WI38 (cell line): ENCODE results near the gene GPR183.
"Not testable (repeated sequence)": the region's sequence is repeated elsewhere in the genome, so short reads cannot be mapped to it uniquely, and the experiment has no call there.

Experiments
- H3K4me3 ChIP-seq: 2 replicates; pipeline ENCODE4 v1.5.1; 2011; ENCODE audit warnings: low read depth, mild to moderate bottlenecking, control low read depth, low read length
- TF ChIP-seq, protein P1 (sequence below): IDR thresholded peaks from 2 replicates; pipeline ENCODE4 v1.5.1; 2012; ENCODE audit warnings: low read depth, mild to moderate bottlenecking, control low read depth, low read length

GPR183 gene

DNA sequence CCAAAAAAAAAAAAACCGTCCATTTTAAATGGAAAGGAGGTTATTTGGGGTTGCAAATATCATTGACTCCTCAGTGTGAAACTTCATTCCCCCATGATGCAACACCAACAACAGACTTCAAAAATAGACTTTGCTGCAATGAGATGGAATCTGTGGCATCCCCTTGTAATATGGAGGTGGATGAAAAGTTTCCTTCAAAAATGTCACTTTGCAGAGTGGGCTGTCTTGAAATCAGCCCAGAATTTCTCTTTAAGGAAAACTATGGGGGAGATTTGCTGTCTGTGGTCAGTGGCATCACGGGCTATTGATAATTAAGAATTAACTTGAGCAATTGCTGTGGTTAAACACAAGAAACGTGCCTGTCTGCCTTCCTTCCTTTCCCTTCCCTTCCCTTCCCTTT lies 50.5 kb downstream of the GPR183 start:
- no peak overlapping the region for H3K4me3 ChIP-seq
- TF ChIP-seq, protein P1, sequence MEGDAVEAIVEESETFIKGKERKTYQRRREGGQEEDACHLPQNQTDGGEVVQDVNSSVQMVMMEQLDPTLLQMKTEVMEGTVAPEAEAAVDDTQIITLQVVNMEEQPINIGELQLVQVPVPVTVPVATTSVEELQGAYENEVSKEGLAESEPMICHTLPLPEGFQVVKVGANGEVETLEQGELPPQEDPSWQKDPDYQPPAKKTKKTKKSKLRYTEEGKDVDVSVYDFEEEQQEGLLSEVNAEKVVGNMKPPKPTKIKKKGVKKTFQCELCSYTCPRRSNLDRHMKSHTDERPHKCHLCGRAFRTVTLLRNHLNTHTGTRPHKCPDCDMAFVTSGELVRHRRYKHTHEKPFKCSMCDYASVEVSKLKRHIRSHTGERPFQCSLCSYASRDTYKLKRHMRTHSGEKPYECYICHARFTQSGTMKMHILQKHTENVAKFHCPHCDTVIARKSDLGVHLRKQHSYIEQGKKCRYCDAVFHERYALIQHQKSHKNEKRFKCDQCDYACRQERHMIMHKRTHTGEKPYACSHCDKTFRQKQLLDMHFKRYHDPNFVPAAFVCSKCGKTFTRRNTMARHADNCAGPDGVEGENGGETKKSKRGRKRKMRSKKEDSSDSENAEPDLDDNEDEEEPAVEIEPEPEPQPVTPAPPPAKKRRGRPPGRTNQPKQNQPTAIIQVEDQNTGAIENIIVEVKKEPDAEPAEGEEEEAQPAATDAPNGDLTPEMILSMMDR: no peak

DNA sequence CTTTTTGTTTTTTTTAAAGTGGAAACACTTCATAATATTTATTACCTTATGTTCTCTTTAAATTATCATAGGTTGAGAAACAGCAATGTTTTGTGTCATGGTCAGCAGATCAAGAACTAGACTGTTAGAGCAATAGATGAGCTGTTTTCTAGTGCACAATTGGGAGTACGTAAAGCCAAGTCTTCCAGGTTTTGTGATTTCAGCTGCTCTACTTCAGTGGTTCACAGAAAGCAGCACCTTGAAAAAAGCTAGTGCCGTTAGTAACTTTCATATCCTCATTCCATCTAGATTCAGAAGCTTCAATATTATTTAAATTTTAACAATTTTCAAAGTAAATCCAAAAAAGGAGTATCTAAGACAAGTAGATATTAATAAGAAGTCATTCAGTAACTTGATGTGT lies 50.9 kb downstream of the GPR183 start:
- TF ChIP-seq, protein P1: no peak
- no peak overlapping the region for H3K4me3 ChIP-seq

DNA sequence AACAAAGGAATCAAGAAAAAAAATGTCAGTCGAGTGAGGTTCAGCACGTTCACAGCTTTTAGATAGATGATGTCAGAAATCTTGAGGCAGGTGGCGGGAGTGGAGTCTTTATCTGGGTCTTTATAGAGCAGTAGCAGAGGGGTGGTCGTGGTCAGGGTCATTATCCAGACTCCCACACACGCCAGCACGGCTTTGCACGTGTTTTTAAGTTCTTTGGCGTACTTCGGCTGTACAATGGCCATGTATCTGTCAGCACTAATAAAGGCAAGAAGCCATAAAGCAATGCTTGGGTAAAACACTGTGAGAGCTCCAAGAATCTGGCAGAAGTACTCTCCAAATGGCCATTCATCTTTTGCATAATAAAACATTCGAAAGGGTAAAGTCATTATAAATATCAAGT lies 51.9 kb downstream of the GPR183 start:
- TF ChIP-seq, protein P1: no peak
- no peak overlapping the region for H3K4me3 ChIP-seq

DNA sequence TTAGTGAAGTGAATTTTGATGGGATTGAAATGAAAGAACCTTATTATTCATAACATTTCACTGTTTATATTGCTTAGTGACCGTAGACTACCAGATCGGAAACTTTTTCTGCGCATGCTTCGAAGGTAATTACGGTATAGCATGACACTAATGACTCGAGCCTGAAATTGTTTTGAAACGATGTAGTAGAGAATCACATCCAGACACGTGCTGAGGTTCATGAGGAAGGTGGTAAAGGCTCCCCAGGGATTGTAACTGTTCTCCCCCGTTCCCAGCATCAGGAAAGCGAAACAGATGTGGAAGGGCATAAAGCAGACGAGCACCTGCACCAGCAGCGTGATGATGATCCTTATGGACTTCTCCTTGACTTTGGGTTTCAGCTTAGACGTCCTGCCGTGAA lies 52.4 kb downstream of the GPR183 start:
- no peak overlapping the region for H3K4me3 ChIP-seq
- TF ChIP-seq, protein P1: no peak

DNA sequence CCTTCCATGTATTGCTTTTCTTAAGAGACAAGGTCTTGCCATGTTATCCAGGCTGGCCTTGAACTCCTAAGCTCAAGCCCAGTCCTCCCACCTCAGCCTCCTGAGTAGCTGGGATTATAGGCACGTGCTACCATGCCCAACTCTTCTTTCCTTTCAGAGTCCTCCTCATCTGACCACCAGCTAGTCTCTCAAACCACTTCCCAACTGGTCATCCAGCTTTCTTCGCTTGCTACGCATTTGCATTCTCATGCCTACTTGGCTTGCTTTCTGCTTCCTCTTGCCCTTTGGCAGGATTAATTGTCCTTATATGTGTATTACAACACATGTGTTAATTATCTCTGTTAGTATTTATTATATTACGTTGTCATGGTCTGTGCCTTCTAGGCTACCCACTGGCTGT lies 55.3 kb downstream of the GPR183 start:
- TF ChIP-seq, protein P1: no peak
- H3K4me3 ChIP-seq: no peak overlapping the region

DNA sequence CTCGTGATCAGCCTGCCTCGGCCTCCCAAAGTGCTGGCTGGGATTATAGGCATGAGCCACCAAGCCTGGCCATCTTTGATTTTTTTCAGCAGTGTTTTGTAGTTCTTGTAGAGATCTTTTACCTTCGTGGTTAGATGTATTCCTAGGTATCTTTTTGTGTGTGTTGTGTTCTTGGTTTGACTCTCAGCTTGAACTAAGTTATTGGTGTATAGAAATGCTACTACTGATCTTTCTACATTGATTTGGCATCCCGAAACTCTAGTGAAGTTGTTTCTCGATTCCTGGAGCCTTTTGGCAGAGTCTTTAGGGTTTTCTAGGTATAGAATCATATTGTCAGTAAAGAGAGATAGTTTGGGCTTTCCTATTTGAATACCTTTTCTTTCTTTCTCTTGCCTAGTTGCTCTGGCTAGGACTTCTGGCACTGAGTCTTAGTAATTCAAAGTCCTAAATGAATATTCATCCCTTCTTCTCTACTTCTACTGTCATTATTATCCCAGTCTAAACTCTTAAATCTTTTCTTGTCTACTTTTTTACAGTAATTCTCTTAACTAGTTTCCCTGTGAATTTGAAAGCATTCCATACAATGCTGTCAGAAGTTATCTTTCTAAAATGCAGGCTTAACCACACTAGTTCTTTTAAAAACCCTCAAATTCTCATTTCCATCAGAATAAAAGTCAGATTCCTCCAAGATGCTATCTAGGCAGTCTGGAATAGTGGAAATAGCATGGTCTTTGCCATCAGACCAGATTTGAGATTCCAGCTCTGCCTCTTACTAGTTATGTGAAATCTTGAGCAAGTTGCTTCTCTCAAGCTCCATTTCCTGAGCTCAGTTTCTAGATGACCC lies 56.0 kb downstream of the GPR183 start:
- no peak overlapping the region for H3K4me3 ChIP-seq
- TF ChIP-seq, protein P1: no peak

DNA sequence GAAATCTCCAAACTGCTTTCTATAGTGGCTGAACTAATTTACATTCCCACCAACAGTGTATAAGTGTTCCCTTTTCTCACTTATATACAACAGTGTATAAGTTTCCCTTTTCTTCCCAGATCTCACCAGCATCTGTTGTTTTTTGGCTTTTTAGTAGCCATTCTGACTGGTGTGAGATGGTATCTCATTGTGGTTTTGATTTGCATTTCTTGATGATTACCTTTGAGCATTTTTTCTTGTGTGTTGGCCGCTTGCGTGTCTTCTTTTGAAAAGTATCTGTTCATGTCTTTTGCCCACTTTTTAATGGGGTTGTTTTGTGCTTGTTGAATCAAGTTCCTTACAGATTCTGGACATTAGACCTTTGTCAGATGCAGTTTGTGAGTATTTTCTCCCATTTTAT lies 57.6 kb downstream of the GPR183 start:
- not testable (repeated sequence) for H3K4me3 ChIP-seq

DNA sequence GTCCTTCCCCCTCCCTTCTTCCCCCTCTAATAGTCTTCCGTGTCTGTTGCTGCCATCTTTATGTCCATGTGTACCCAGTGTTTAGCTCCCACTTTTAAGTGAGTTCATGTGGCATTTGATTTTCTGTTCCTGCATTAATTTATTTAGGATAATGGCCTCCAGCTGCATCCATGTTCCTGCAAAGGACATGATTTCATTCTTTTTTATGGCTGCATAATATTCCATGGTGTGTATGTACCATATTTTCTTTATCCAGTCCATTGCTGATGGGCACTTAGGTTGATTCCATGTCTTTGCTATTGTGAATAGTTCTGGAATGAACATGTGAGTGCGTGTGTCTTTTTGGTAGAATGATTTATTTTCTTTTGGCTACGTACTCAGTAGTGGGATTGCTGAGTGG lies 58.0 kb downstream of the GPR183 start:
- H3K4me3 ChIP-seq: not testable (repeated sequence)
